Testis (tissue), 3 donors: Measurements from ENCODE around the gene PROM2. TPM values are rescaled to one million over a fixed set of nuclear protein-coding genes. Genes with fewer than 3 reads are reported as not detected.

Source experiments
- DNase-seq: peaks from one replicate; pipeline ENCODE4 v3.0.0-alpha.2; 2019
- H3K27ac ChIP-seq, 2 donors: fragments of 200-600 bp; sonication (generic); one replicate each; pipeline ENCODE4 v1.5.1; 2019
- H3K27me3 ChIP-seq: fragments of 200-600 bp; sonication (generic); one replicate; pipeline ENCODE4 v1.5.1; 2019
- H3K36me3 ChIP-seq: fragments of 200-600 bp; sonication (generic); one replicate; pipeline ENCODE4 v1.5.1; 2017; ENCODE audit warnings: low read depth; ENCODE audit errors: missing control alignments
- H3K4me1 ChIP-seq: fragments of 200-600 bp; sonication (generic); one replicate; pipeline ENCODE4 v1.5.1; 2019
- H3K4me3 ChIP-seq, 2 donors: fragments of 200-600 bp; sonication (generic); one replicate each; pipeline ENCODE4 v1.5.1; 2017 to 2019
- H3K9me3 ChIP-seq: fragments of 200-600 bp; sonication (generic); one replicate; pipeline ENCODE4 v1.5.1; 2017
- CTCF ChIP-seq, 3 experiments: fragments of 450-650 bp in 2 of 3; fragments of 200-600 bp in 1 of 3; sonication (generic) in 1 of 3; IDR thresholded peaks; one replicate each; pipeline ENCODE4 v1.5.1; 2016 to 2019; ENCODE audit warnings: antibody characterized with exemption in 3 of 3, mild to moderate bottlenecking in 2 of 3, moderate library complexity in 1 of 3
- POLR2A ChIP-seq: fragments of 450-650 bp; IDR thresholded peaks from one replicate; pipeline ENCODE4 v1.6.1; 2017; ENCODE audit warnings: antibody characterized with exemption, mild to moderate bottlenecking, moderate library complexity
- WGBS, 2 donors: methylation state at CpG; one replicate each; pipeline ENCODE4 v1.1.5; 2018; 5-methylcytosine and 5-hydroxymethylcytosine counted together
- intact Hi-C: fragments of 100-400 bp; cut with DNase I; formaldehyde crosslinking; loops from one replicate; pipeline ENCODE4 v1.15.1; 2023; ENCODE audit warnings: low total_unique reads
- polyA plus RNA-seq: library from polyadenylated mRNA; stranded (reverse); fragments of 350-450 nt; fragmentation: Illumina TruSeq; extraction: RNeasy Lipid Tissue Mini Kit (QIAGEN cat#74804); gene quantifications from one replicate; pipeline ENCODE4 v1.2.3, GENCODE V29; 2014; ENCODE audit warnings: low read depth, low replicate concordance; ENCODE audit not compliant: insufficient read depth
- total RNA-seq, 2 donors: library from RNA; depleted of rRNA; stranded (reverse); fragments of >200 nt; gene quantifications; one replicate each; pipeline ENCODE4 v1.2.3, GENCODE V29; 2016

PROM2 gene
- total and polyA plus RNA-seq, 3 donors from 2014 or later, result 1.3 to 2.4 (median 2.1) TPM

- TF ChIP-seq POLR2A, result no peak
- no peak for TF ChIP-seq CTCF (IDR thresholded peaks at IDR 0.05)
- no peaks in the 10 kb centered on the region for H3K9me3 ChIP-seq
- intact Hi-C loops, result no loop called here
- 92 to 97% methylated on average over 7 of the region's 7 CpGs for WGBS, 2 donors
- DNase-seq, result no peak
- H3K27ac ChIP-seq, result no peak overlapping the region
- H3K27me3 ChIP-seq, result no peaks in the 10 kb centered on the region
- no peaks in the 10 kb centered on the region for H3K4me1 ChIP-seq
- H3K36me3 ChIP-seq, result no peaks in the 10 kb centered on the region
- no peak overlapping the region for H3K4me3 ChIP-seq
Observed at GRCh38 chr2:95278051-95278471, 3.8 kb downstream of the PROM2 start.

GRCh38 chr2:95278637-95279225, 4.5 kb downstream of the PROM2 start:
- no peak overlapping the region for H3K27ac ChIP-seq
- DNase-seq, result no peak
- no peak overlapping the region for H3K4me3 ChIP-seq
- intact Hi-C loops, result no loop called here
- 83 to 91% methylated on average over 12 of the region's 12 CpGs for WGBS, 2 donors
- no peaks in the 10 kb centered on the region for H3K9me3 ChIP-seq
- no peaks in the 10 kb centered on the region for H3K4me1 ChIP-seq
- no peak for TF ChIP-seq POLR2A
- TF ChIP-seq CTCF (IDR thresholded peaks at IDR 0.05), result no peak
- no peaks in the 10 kb centered on the region for H3K36me3 ChIP-seq
- H3K27me3 ChIP-seq, result no peaks in the 10 kb centered on the region

- Histone ChIP-seq H3K36me3 (no peaks in the 10 kb centered on the region), H3K9me3 (no peaks in the 10 kb centered on the region), H3K27me3 (no peaks in the 10 kb centered on the region), H3K4me1 (no peaks in the 10 kb centered on the region), H3K27ac (no peak overlapping the region), H3K4me3 (no peak overlapping the region)
- DNase-seq, result no peak
- intact Hi-C loops, result no loop called here
- TF ChIP-seq POLR2A, result no peak
- TF ChIP-seq CTCF (IDR thresholded peaks at IDR 0.05), result no peak
- WGBS, 2 donors, result 94 to 98% methylated on average over 18 to 19 of the region's 19 CpGs
Observed at GRCh38 chr2:95279435-95280035, 5.3 kb downstream of the PROM2 start.

- Histone ChIP-seq H3K27me3 (no peaks in the 10 kb centered on the region), H3K9me3 (no peaks in the 10 kb centered on the region), H3K4me1 (no peaks in the 10 kb centered on the region), H3K27ac (no peak overlapping the region), H3K4me3 (no peak overlapping the region), H3K36me3 (no peaks in the 10 kb centered on the region)
- intact Hi-C loops, result no loop called here
- WGBS, 2 donors, result 85 to 96% methylated on average over 4 to 8 of the region's 8 CpGs
- DNase-seq, result no peak
- TF ChIP-seq POLR2A (no peak), CTCF (IDR thresholded peaks at IDR 0.05) (no peak)
Observed at GRCh38 chr2:95281071-95281470, 6.8 kb downstream of the PROM2 start.

GRCh38 chr2:95281786-95282185, 7.5 kb downstream of the PROM2 start:
- DNase-seq, result no peak
- no peaks in the 10 kb centered on the region for H3K4me1 ChIP-seq
- TF ChIP-seq POLR2A (no peak), CTCF (IDR thresholded peaks at IDR 0.05) (no peak)
- H3K4me3 ChIP-seq, result no peak overlapping the region
- H3K36me3 ChIP-seq, result no peaks in the 10 kb centered on the region
- intact Hi-C loops, result no loop called here
- H3K27ac ChIP-seq, result no peak overlapping the region
- no peaks in the 10 kb centered on the region for H3K27me3 ChIP-seq
- no peaks in the 10 kb centered on the region for H3K9me3 ChIP-seq
- WGBS, 2 donors, result 89 to 100% methylated on average over 1 to 8 of the region's 8 CpGs
